HCT116 (cell line): ENCODE results near the gene METTL3. TPM values are rescaled to one million over a fixed set of nuclear protein-coding genes. Genes with fewer than 3 reads are reported as not detected.
"Not testable (repeated sequence)": the region's sequence is repeated elsewhere in the genome, so short reads cannot be mapped to it uniquely, and the experiment has no call there.

Source experiments
- ATAC-seq: fragments of 200-7000 bp; cut with Tn5 transposase; 2 replicates; pipeline ENCODE4 v1.9.1; 2020; ENCODE audit warnings: mild to moderate bottlenecking, moderate library complexity
- BruUV-seq: library from RNA; stranded (reverse); fragments of 400-500 nt; replicated peaks from 2 replicates; lab custom pipeline; 2021; lab: Mats Ljungman, UMichigan
- CTCF ChIA-PET: fragments of 300-600 bp; sonication (Branson Sonifier 250); formaldehyde crosslinking; loops from one replicate; lab custom pipeline; 2021; ENCODE audit warnings: antibody characterized with exemption; lab: Charles Lee
- POLR2A ChIA-PET: fragments of 300-600, 350-600 bp; sonication (Branson Sonifier 250); formaldehyde crosslinking; loops from one replicate; lab custom pipeline; 2021; ENCODE audit warnings: antibody characterized with exemption; lab: Charles Lee
- RAD21 ChIA-PET, 2 experiments: fragments of 300-600 bp; sonication (Branson Sonifier 250); formaldehyde crosslinking; loops; one replicate each; lab custom pipeline; 2023; ENCODE audit warnings: low total read pairs in 2 of 2; ENCODE audit not compliant: uncharacterized antibody in 2 of 2, unreplicated experiment in 2 of 2, low non-redundant PET in 1 of 2; lab: Charles Lee
- DNase-seq: peaks from one replicate; pipeline ENCODE4 v3.0.0-alpha.2; 2010; ENCODE audit warnings: low read depth, low spot score
- H2AFZ ChIP-seq: fragments of 200-600 bp; shearing (Covaris generic), sonication (generic); 2 replicates; pipeline ENCODE4 v1.6.1; 2017; ENCODE audit warnings: low read depth, mixed run types, mixed read lengths, antibody characterized with exemption, low read length; ENCODE audit not compliant: poor library complexity, severe bottlenecking
- H3K27ac ChIP-seq: 2 replicates; pipeline ENCODE4 v1.5.1; 2012; ENCODE audit warnings: low read depth, low read length
- H3K27me3 ChIP-seq: fragments of 200-600 bp; sonication (generic); 2 replicates; pipeline ENCODE4 v1.6.1; 2016; ENCODE audit warnings: mixed run types, low read length, mixed read lengths; ENCODE audit not compliant: insufficient read depth
- H3K36me3 ChIP-seq, 2 experiments: fragments of 200-500 bp in 1 of 2; fragments of 200-600 bp in 1 of 2; sonication (Bioruptor generic) in 1 of 2; sonication (generic) in 1 of 2; 2 replicates each; pipeline versions ENCODE4 v1.5.1 to v1.6.1; 2014 to 2016; ENCODE audit warnings: low read length in 2 of 2, inconsistent platforms in 1 of 2, mixed read lengths in 1 of 2, mixed run types in 1 of 2; ENCODE audit not compliant: insufficient read depth in 2 of 2, control insufficient read depth in 1 of 2
- H3K4me1 ChIP-seq, 2 experiments: fragments of 200-600 bp in 1 of 2; sonication (generic) in 1 of 2; 2 replicates each; pipeline versions ENCODE4 v1.5.1 to v1.6.1; 2012 to 2017; ENCODE audit warnings: low read length in 2 of 2, inconsistent platforms in 1 of 2, mild to moderate bottlenecking in 1 of 2, mixed read lengths in 1 of 2, mixed run types in 1 of 2, moderate library complexity in 1 of 2; ENCODE audit not compliant: insufficient read depth in 2 of 2, control insufficient read depth in 1 of 2
- H3K4me2 ChIP-seq: fragments of 200-600 bp; sonication (generic); 2 replicates; pipeline ENCODE4 v1.6.1; 2017; ENCODE audit warnings: mixed run types, low read length, mixed read lengths
- H3K4me3 ChIP-seq, 2 experiments: fragments of 200-600 bp in 1 of 2; sonication (generic) in 1 of 2; replicated peaks in 1 of 2; 2 replicates each; pipeline ENCODE4 v1.5.1; 2011 to 2016; ENCODE audit warnings: low read length in 2 of 2, control low read depth in 1 of 2, low read depth in 1 of 2, mild to moderate bottlenecking in 1 of 2, mixed read lengths in 1 of 2, mixed run types in 1 of 2
- H3K79me2 ChIP-seq: fragments of 200-600 bp; sonication (generic); 2 replicates; pipeline ENCODE4 v1.6.1; 2017; ENCODE audit warnings: mild to moderate bottlenecking, mixed run types, low read length, moderate library complexity, mixed read lengths; ENCODE audit not compliant: insufficient read depth
- H3K9ac ChIP-seq: fragments of 200-600 bp; sonication (generic); 2 replicates; pipeline ENCODE4 v1.6.1; 2016; ENCODE audit warnings: low read length, mixed read lengths
- H3K9me2 ChIP-seq: fragments of 200-600 bp; sonication (generic), shearing (Covaris generic); 2 replicates; pipeline ENCODE4 v1.6.1; 2017; ENCODE audit warnings: mixed run types, mild to moderate bottlenecking, moderate library complexity; ENCODE audit not compliant: insufficient read depth
- H3K9me3 ChIP-seq, 2 experiments: fragments of 200-500 bp in 1 of 2; fragments of 200-600 bp in 1 of 2; sonication (Bioruptor generic) in 1 of 2; sonication (generic) in 1 of 2; 2 replicates each; pipeline ENCODE4 v1.6.1; 2014 to 2017; ENCODE audit warnings: low read length in 2 of 2, mixed read lengths in 2 of 2, inconsistent platforms in 1 of 2, low read depth in 1 of 2, mild to moderate bottlenecking in 1 of 2, mixed run types in 1 of 2, moderate library complexity in 1 of 2; ENCODE audit not compliant: control insufficient read depth in 1 of 2, insufficient read depth in 1 of 2
- H4K20me1 ChIP-seq: fragments of 200-600 bp; sonication (generic), shearing (Covaris generic); 2 replicates; pipeline ENCODE4 v1.6.1; 2017; ENCODE audit warnings: mixed run types, mild to moderate bottlenecking, moderate library complexity; ENCODE audit not compliant: insufficient read depth
- FOSL1 ChIP-seq: IDR thresholded peaks from 2 replicates; pipeline ENCODE4 v1.6.1; 2012; ENCODE audit warnings: low read depth
- intact Hi-C: fragments of 100-400 bp; cut with micrococcal nuclease; formaldehyde crosslinking; loops from 2 replicates; pipeline ENCODE4 v1.10.0; 2022
- total RNA-seq: library from RNA; stranded (reverse); gene quantifications from one replicate; pipeline ENCODE4 v1.2.1, GENCODE V29; 2021; ENCODE audit not compliant: unreplicated experiment
- TF ChIP-seq, protein P1 (sequence below), 3 experiments: fragments of 200-600 bp in 1 of 3; sonication (generic) in 1 of 3; IDR thresholded peaks in 2 of 3; conservative IDR thresholded peaks in 1 of 3; 2 replicates each; pipeline ENCODE4 v1.5.1; 2012 to 2017; ENCODE audit warnings: low read depth in 2 of 3, low read length in 2 of 3, antibody characterized with exemption in 1 of 3, borderline replicate concordance in 1 of 3, control low read depth in 1 of 3, mild to moderate bottlenecking in 1 of 3, mixed read lengths in 1 of 3, mixed run types in 1 of 3, moderate library complexity in 1 of 3; ENCODE audit not compliant: insufficient read depth in 1 of 3

Gene METTL3
- total RNA-seq, 1 experiment from 2014 or later, result 62.3 TPM

DNA sequence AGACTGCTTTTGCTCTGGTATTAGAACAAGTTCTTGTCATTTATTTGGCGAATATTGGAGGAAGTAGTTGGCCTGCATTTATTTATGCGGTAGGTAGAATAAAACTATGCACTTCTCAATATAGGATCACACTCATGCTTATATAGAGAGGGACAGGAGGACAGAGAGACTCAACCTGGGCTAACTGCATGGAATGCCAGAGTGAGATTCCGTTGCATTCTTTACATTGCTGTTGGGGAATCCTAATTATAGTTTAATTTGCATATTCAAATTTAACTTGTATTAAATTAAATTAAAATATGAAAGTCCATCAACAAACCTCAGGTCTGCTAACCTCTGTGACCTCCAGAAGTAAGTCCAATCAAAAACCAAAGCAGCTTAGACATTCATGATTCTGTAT is 42.1 kb upstream of the METTL3 start:
- no peaks in the 10 kb centered on the region for H3K9me3 ChIP-seq
- no peak overlapping the region for H3K4me2 ChIP-seq
- TF ChIP-seq, protein P1, sequence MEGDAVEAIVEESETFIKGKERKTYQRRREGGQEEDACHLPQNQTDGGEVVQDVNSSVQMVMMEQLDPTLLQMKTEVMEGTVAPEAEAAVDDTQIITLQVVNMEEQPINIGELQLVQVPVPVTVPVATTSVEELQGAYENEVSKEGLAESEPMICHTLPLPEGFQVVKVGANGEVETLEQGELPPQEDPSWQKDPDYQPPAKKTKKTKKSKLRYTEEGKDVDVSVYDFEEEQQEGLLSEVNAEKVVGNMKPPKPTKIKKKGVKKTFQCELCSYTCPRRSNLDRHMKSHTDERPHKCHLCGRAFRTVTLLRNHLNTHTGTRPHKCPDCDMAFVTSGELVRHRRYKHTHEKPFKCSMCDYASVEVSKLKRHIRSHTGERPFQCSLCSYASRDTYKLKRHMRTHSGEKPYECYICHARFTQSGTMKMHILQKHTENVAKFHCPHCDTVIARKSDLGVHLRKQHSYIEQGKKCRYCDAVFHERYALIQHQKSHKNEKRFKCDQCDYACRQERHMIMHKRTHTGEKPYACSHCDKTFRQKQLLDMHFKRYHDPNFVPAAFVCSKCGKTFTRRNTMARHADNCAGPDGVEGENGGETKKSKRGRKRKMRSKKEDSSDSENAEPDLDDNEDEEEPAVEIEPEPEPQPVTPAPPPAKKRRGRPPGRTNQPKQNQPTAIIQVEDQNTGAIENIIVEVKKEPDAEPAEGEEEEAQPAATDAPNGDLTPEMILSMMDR (IDR thresholded peaks at IDR 0.05 in 2 of 3, conservative IDR thresholded peaks at IDR 0.05 in 1 of 3; ENCODE audit: borderline replicate concordance in 1 of 3, insufficient read depth in 1 of 3, low read depth in 2 of 3, low read length in 2 of 3), result no peak
- TF ChIP-seq FOSL1, result no peak
- TF ChIP-seq, all 23 proteins: peak for 0
- Histone ChIP-seq H3K79me2 (no peaks in the 10 kb centered on the region), H3K4me3 (no peak overlapping the region), H2AFZ (no peak overlapping the region), H3K4me1 (peaks cover 5 to 9% of the 10 kb centered on the region in 2 experiments; a peak in 3 of 4 replicates), H4K20me1 (no peaks in the 10 kb centered on the region), H3K36me3 (no peaks in the 10 kb centered on the region), H3K9ac (no peak overlapping the region), H3K9me2 (no peaks in the 10 kb centered on the region), H3K27ac (no peak overlapping the region), H3K27me3 (no peaks in the 10 kb centered on the region)
- DNase-seq, result no peak
- ChIA-PET CTCF (interaction anchor here (1.9 kb wide), 1 partner anchor 55 kb away, joined by 6 read pairs; no protein-coding TSS in a partner anchor), POLR2A (no interaction called here), RAD21 (no interaction called here)
- no peak for ATAC-seq
- no TSS peak for BruUV-seq
- intact Hi-C loops, result loop anchor here (10.0 kb wide), 1 partner anchor 538 kb away; no protein-coding TSS in a partner anchor

DNA sequence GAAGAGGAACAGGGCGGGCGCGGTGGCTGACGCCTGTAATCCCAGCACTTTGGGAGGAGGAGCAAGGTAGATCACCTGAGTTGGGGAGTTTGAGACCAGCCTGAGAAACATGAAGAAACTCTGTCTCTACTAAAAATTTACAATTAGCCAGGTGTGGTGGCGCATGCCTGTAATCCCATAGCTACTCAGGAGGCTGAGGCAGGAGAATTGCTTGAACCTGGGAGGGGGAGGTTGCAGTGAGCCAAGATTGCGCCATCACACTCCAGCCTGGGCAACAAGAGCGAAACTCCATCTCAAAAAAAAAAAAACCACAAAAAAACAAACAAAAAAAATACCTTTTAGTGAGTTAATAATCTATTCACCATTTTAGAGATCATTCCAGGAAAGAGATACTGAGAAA is 33.4 kb upstream of the METTL3 start:
- H3K36me3 ChIP-seq, CTCF ChIA-PET, H3K4me2 ChIP-seq, POLR2A ChIA-PET, intact Hi-C loops, RAD21 ChIA-PET, H3K9me3 ChIP-seq, H3K4me1 ChIP-seq, H3K4me3 ChIP-seq, H3K27ac ChIP-seq, DNase-seq, H4K20me1 ChIP-seq, H3K9ac ChIP-seq, BruUV-seq, H2AFZ ChIP-seq, H3K79me2 ChIP-seq, ATAC-seq, H3K9me2 ChIP-seq, H3K27me3 ChIP-seq: not testable (repeated sequence)
